ENCODE results near the gene SDR9C7.

DNA sequence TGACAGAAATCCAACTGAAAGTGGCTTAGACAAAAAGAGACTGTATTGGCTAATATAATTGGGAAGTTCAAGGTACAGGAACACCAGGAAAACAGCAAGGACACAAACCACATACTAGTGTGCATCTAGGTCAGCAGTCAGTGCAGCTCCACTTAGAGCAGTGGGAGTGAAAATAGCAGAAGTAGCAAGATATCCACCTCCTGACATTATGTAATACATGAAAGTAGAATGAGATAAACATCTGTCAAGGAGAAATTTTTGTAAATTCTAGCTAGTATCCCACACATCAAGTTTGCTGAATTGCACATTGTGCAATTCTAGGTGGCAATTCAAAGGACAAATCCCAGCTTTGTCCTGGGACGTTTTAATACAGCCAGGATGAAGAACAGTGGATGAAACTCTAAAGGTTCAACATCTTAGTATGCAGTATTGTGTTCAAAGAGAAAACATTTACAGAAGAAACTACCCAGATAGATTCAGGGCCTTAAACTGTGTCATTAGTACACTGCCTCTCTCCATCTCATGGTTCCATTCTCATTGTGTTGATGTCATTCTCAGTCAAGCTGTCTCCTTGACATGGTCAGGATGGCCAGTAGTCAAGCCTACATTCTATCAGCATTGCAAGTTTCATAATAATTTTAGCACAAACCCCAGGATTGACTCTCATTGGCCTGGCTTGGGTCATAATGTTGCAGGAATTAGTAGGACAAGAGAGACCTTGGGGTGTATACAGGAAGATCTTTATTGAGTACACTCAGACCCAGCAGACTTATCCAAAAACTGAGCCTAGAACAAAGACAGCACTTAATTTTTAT is 56.8 kb downstream of the SDR9C7 start:
- TF ChIP-seq, protein P1, sequence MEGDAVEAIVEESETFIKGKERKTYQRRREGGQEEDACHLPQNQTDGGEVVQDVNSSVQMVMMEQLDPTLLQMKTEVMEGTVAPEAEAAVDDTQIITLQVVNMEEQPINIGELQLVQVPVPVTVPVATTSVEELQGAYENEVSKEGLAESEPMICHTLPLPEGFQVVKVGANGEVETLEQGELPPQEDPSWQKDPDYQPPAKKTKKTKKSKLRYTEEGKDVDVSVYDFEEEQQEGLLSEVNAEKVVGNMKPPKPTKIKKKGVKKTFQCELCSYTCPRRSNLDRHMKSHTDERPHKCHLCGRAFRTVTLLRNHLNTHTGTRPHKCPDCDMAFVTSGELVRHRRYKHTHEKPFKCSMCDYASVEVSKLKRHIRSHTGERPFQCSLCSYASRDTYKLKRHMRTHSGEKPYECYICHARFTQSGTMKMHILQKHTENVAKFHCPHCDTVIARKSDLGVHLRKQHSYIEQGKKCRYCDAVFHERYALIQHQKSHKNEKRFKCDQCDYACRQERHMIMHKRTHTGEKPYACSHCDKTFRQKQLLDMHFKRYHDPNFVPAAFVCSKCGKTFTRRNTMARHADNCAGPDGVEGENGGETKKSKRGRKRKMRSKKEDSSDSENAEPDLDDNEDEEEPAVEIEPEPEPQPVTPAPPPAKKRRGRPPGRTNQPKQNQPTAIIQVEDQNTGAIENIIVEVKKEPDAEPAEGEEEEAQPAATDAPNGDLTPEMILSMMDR (IDR thresholded peaks at IDR 0.05), result no peak
- no peak for TF ChIP-seq EP300 (IDR thresholded peaks at IDR 0.05)

Data from gastroesophageal sphincter (tissue), 3 donors.